ENCODE results near the gene SERINC5.

DNA sequence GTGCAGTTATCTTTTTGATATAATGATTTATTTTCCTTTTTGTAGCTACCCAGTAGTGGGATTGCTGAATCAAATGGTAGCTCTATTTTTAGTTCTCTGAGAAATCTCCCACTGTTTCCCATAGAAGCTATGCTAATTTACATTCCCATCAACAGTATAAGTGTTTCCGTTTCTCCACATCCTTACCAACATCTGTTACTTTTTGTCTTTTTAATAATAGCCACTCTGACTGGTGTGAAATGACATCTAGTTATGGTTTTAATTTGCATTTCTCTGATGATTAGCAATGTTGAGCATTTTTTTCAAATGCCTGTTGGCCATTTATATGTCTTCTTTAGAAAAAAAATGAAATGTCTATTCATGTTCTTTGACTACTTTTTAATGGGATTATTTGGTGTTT lies 94.7 kb downstream of the SERINC5 start:
- TF ChIP-seq CTCF (IDR thresholded peaks at IDR 0.05; ENCODE audit: extremely low read depth in 1 of 2, insufficient read depth in 1 of 2, low read depth in 1 of 2, low read length in 2 of 2) (no peak), POLR2AphosphoS5 (IDR thresholded peaks at IDR 0.05; ENCODE audit: insufficient read depth, low read depth, low read length) (no peak), POLR2A (IDR thresholded peaks at IDR 0.05; ENCODE audit: low read depth, low read length) (no peak), JUN (IDR thresholded peaks at IDR 0.05; ENCODE audit: borderline replicate concordance, insufficient read depth, insufficient read length, low read depth) (no peak), EZH2 (IDR thresholded peaks at IDR 0.05; ENCODE audit: borderline replicate concordance, low read depth, low read length, severe bottlenecking) (no peak)
- TF ChIP-seq, protein P1, sequence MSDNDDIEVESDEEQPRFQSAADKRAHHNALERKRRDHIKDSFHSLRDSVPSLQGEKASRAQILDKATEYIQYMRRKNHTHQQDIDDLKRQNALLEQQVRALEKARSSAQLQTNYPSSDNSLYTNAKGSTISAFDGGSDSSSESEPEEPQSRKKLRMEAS (IDR thresholded peaks at IDR 0.05; ENCODE audit: insufficient read depth, insufficient read length) = no peak

Data from endothelial cell of umbilical vein (primary cell).